Neural crest cell (in vitro differentiated cells): ENCODE results near the gene SRPK2. TPM values are rescaled to one million over a fixed set of nuclear protein-coding genes. Genes with fewer than 3 reads are reported as not detected.

ENCODE experiments used
- DNase-seq: peaks from one replicate; pipeline ENCODE4 v3.0.0; 2021; ENCODE audit warnings: low read depth, mixed read lengths, low spot score
- H3K27ac Mint-ChIP-seq: one replicate; pipeline ENCODE4 v1.8.0; 2021; ENCODE audit warnings: mild to moderate bottlenecking, mixed read lengths; ENCODE audit not compliant: unreplicated experiment
- H3K27me3 Mint-ChIP-seq: 2 replicates; pipeline ENCODE4 v1.8.0; 2021; ENCODE audit warnings: low read depth, mild to moderate bottlenecking, mixed read lengths
- H3K36me3 Mint-ChIP-seq: 2 replicates; pipeline ENCODE4 v1.8.0; 2021; ENCODE audit warnings: low read depth, mild to moderate bottlenecking, mixed read lengths
- H3K4me1 Mint-ChIP-seq: 2 replicates; pipeline ENCODE4 v1.8.0; 2021; ENCODE audit warnings: mixed read lengths
- H3K4me3 Mint-ChIP-seq: one replicate; pipeline ENCODE4 v1.8.0; 2021; ENCODE audit warnings: mild to moderate bottlenecking, mixed read lengths
- H3K9me3 Mint-ChIP-seq: 2 replicates; pipeline ENCODE4 v1.8.0; 2021; ENCODE audit warnings: mixed read lengths
- CTCF ChIP-seq: fragments of 200-600 bp; sonication (generic); conservative IDR thresholded peaks from 2 replicates; pipeline ENCODE4 v1.5.0; 2021; ENCODE audit warnings: antibody characterized with exemption, mild to moderate bottlenecking
- total RNA-seq: library from RNA; stranded (reverse); gene quantifications from 2 replicates; pipeline ENCODE4 v1.2.1, GENCODE V29; 2021

SRPK2 gene
- total RNA-seq, 1 donor from 2014 or later = 44.6 TPM

GRCh38 chr7:105154084-105154483, 234.6 kb downstream of the SRPK2 start:
- H3K27ac Mint-ChIP-seq = no peak overlapping the region
- H3K4me3 Mint-ChIP-seq = no peak overlapping the region
- TF ChIP-seq CTCF = no peak

GRCh38 chr7:105153531-105153930, 235.2 kb downstream of the SRPK2 start:
- H3K36me3 Mint-ChIP-seq = no peaks in the 10 kb centered on the region
- DNase-seq = no peak
- no peak for TF ChIP-seq CTCF
- H3K4me3 Mint-ChIP-seq = no peak overlapping the region
- no peak overlapping the region for H3K27ac Mint-ChIP-seq
- H3K27me3 Mint-ChIP-seq = no peaks in the 10 kb centered on the region
- no peaks in the 10 kb centered on the region for H3K9me3 Mint-ChIP-seq
- peaks cover 5% of the 10 kb centered on the region for H3K4me1 Mint-ChIP-seq

More at GRCh38 chr7:105154084-105154483, 234.6 kb downstream of the SRPK2 start:
- no peaks in the 10 kb centered on the region for H3K27me3 Mint-ChIP-seq
- H3K4me1 Mint-ChIP-seq = no peaks in the 10 kb centered on the region
- no peaks in the 10 kb centered on the region for H3K9me3 Mint-ChIP-seq
- no peak for DNase-seq
- no peaks in the 10 kb centered on the region for H3K36me3 Mint-ChIP-seq

GRCh38 chr7:105151152-105151551, 237.6 kb downstream of the SRPK2 start:
- Mint-ChIP-seq H3K27me3 (no peaks in the 10 kb centered on the region), H3K4me1 (peaks cover 6% of the 10 kb centered on the region), H3K9me3 (no peaks in the 10 kb centered on the region), H3K36me3 (no peaks in the 10 kb centered on the region), H3K27ac (no peak overlapping the region), H3K4me3 (no peak overlapping the region)
- no peak for DNase-seq
- TF ChIP-seq CTCF = no peak

GRCh38 chr7:105149827-105150226, 238.9 kb downstream of the SRPK2 start:
- no peaks in the 10 kb centered on the region for H3K36me3 Mint-ChIP-seq
- no peaks in the 10 kb centered on the region for H3K27me3 Mint-ChIP-seq
- no peak overlapping the region for H3K4me3 Mint-ChIP-seq
- peaks cover 11% of the 10 kb centered on the region for H3K4me1 Mint-ChIP-seq
- no peaks in the 10 kb centered on the region for H3K9me3 Mint-ChIP-seq
- no peak overlapping the region for H3K27ac Mint-ChIP-seq
- no peak for TF ChIP-seq CTCF
- no peak for DNase-seq

- Mint-ChIP-seq H3K4me1 (peaks cover 18% of the 10 kb centered on the region), H3K36me3 (peaks cover 9% of the 10 kb centered on the region), H3K4me3 (no peak overlapping the region), H3K27me3 (no peaks in the 10 kb centered on the region), H3K9me3 (no peaks in the 10 kb centered on the region), H3K27ac (no peak overlapping the region)
- peak; percentile 52 for TF ChIP-seq CTCF
- peak; percentile 22 for DNase-seq
Observed at GRCh38 chr7:105141068-105141467, 247.7 kb downstream of the SRPK2 start.

GRCh38 chr7:105139381-105139780, 249.3 kb downstream of the SRPK2 start:
- Mint-ChIP-seq H3K9me3 (no peaks in the 10 kb centered on the region), H3K27ac (no peak overlapping the region), H3K36me3 (peaks cover 9% of the 10 kb centered on the region), H3K27me3 (no peaks in the 10 kb centered on the region), H3K4me1 (peaks cover 13% of the 10 kb centered on the region), H3K4me3 (no peak overlapping the region)
- no peak for TF ChIP-seq CTCF
- no peak for DNase-seq
